DMS 273 (cell line): Measurements from ENCODE around the gene ABHD4.
"Not testable (repeated sequence)": the region's sequence is repeated elsewhere in the genome, so short reads cannot be mapped to it uniquely, and the experiment has no call there.

Experiments used
- DNase-seq: peaks from one replicate; lab custom pipeline; 2025; ENCODE audit not compliant: unreplicated experiment; lab: John Stamatoyannopoulos, UW

Gene ABHD4, protein sequence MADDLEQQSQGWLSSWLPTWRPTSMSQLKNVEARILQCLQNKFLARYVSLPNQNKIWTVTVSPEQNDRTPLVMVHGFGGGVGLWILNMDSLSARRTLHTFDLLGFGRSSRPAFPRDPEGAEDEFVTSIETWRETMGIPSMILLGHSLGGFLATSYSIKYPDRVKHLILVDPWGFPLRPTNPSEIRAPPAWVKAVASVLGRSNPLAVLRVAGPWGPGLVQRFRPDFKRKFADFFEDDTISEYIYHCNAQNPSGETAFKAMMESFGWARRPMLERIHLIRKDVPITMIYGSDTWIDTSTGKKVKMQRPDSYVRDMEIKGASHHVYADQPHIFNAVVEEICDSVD

DNA sequence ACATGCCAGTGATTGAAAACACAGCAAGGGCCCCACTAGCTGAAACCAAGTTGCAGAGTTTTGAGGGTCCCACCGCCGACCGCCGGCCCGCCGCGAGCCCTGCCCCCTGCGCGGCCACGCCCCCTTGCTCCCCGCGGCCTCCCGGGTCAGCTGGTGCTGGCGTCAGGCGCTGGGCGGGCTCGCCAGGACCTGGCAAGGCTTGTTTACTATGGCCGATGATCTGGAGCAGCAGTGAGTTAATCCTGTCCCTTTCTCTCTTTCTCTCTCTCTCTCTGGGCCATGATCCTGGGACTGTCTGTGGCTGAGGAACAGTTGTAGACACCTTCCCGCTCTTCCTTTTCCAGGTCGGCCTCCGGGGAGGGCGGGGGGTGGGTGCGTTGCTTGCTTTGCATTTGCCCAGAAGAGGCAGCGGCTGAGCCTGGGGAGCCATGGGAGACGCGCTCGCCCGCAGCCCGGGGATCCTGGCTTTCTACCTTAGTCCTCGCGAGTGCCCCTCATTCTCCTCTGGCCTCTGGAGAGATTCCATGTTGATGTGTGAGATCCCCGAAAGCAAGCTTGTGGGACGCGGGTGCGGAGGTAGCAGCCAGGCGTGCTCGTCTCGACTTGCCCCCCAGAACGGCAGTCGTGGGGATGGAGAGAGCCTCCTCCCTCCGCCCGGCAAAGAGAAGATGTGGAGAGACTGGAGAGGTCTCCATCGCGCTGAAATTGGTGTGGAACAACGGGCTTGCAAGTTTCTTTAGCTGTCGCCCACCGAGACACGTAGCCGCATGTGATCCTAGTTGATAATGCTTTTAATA lies at the start of gene ABHD4:
Gene ABHD4, plus strand, starts transcription at position 202 of the 797 bp plus-strand sequence. Its CDS starts 7 bp downstream, at position 209.
- DNase-seq: peak; percentile 83

DNA sequence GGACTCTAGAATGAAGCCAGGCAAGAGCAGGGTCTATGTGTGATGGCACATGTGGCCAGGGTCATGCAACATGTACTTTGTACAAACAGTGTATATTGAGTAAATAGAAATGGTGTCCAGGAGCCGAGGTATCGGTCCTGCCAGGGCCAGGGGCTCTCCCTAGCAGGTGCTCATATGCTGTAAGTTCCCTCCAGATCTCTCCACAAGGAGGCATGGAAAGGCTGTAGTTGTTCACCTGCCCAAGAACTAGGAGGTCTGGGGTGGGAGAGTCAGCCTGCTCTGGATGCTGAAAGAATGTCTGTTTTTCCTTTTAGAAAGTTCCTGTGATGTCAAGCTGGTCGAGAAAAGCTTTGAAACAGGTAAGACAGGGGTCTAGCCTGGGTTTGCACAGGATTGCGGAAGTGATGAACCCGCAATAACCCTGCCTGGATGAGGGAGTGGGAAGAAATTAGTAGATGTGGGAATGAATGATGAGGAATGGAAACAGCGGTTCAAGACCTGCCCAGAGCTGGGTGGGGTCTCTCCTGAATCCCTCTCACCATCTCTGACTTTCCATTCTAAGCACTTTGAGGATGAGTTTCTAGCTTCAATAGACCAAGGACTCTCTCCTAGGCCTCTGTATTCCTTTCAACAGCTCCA lies 48.7 kb upstream of the ABHD4 start:
- no peak for DNase-seq

DNA sequence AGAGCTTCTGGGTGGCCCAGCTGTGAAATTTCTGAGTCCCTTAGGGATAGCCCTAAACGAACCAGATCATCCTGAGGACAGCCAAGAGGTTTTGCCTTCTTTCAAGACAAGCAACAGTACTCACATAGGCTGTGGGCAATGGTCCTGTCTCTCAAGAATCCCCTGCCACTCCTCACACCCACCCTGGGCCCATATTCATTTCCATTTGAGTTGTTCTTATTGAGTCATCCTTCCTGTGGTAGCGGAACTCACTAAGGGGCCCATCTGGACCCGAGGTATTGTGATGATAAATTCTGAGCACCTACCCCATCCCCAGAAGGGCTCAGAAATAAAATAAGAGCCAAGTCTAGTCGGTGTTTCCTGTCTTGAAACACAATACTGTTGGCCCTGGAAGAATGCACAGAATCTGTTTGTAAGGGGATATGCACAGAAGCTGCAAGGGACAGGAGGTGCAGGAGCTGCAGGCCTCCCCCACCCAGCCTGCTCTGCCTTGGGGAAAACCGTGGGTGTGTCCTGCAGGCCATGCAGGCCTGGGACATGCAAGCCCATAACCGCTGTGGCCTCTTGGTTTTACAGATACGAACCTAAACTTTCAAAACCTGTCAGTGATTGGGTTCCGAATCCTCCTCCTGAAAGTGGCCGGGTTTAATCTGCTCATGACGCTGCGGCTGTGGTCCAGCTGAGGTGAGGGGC lies 48.0 kb upstream of the ABHD4 start:
- DNase-seq: peak; percentile 67

DNA sequence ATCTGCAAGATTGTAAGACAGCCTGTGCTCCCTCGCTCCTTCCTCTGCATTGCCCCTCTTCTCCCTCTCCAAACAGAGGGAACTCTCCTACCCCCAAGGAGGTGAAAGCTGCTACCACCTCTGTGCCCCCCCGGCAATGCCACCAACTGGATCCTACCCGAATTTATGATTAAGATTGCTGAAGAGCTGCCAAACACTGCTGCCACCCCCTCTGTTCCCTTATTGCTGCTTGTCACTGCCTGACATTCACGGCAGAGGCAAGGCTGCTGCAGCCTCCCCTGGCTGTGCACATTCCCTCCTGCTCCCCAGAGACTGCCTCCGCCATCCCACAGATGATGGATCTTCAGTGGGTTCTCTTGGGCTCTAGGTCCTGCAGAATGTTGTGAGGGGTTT lies 46.5 kb upstream of the ABHD4 start:
- DNase-seq: no peak

DNA sequence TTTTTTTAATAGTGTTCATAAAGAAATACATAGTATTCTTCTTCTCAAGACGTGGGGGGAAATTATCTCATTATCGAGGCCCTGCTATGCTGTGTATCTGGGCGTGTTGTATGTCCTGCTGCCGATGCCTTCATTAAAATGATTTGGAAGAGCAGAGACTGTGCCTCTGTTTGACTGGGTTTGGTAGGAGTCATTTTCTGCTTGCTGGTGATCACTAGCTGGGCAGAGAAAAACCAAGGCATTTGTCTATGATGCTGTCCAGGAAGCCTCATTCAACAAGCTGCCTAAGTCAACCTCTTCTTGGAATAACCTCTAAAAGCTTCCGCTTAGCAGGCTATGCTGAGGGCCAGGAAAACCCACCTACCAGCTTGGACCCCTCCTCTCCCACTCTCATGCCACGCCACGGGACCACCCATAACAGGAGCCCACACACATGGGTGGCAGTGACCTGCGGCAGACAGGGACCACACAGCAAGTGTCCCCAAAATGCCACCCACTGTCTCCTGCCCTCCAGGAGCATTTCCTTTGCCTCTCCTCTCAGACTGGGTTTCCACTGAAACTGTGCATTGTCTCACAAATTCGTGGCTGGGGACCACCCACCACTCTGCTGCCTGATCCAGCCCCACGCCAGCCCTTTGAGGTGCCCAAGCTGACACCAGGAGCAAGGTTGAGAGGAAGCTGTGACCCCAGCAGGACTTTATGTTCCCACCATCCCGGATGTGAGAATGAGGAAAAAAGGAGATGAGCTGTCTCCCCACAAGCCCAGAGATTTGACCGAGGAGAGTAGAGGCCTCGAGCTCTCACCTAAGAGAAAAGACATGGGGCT lies 45.9 kb upstream of the ABHD4 start:
- no peak for DNase-seq

DNA sequence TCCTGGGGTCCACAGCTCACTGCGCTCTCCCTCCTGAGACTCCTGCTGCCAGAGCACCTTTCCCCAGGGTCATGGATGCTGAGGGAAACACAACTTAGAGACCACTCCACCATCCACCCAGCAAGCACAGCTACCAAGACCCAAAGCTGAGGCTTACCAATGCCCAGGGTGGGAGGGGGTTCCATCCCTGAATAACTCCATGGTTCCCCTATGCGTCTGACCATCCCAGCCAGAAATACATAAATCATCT lies 45.3 kb upstream of the ABHD4 start:
- no peak for DNase-seq

DNA sequence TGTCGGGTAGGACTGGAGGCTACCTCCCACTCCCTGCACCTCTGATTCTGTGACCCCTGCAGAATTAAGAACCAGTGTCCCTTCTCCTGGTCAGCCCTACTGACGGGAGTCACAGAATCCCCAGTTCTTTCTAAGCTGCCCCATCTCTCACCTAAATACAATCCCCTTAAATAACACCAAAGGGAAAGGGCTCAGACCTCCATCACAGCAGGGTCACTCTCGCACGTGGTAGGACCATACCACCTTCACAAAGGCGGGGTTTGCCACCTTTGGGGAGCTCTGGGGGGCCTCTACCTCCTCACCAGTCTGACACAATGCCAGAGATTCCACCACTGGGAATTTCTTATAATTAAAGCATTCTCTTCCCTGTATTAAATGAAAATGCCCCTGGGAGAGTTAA lies 44.7 kb upstream of the ABHD4 start:
- no peak for DNase-seq

DNA sequence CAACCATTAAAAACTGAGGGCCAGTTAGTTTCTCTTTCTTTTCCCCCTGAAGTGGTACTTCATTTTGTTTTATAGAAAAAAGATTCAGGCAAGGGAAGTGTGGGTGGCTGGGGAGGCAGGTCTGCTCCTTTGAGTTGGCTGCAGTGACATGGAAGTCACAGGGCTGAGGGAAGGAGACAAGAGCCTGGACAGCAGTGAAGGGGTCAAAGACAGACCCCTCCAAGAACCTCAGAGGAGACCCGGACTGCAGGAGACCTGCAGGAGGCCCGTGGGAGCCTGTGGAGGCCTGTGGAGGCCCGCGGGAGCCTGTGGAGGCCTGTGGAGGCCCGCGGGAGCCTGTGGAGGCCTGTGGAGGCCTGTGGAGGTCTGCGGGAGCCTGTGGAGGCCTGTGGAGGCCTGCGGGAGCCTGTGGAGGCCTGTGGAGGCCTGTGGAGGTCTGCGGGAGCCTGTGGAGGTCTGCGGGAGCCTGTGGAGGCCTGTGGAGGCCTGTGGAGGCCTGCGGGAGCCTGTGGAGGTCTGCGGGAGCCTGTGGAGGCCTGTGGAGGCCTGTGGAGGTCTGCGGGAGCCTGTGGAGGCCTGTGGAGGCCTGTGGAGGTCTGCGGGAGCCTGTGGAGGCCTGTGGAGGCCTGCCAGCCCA lies 44.1 kb upstream of the ABHD4 start:
- not testable (repeated sequence) for DNase-seq

DNA sequence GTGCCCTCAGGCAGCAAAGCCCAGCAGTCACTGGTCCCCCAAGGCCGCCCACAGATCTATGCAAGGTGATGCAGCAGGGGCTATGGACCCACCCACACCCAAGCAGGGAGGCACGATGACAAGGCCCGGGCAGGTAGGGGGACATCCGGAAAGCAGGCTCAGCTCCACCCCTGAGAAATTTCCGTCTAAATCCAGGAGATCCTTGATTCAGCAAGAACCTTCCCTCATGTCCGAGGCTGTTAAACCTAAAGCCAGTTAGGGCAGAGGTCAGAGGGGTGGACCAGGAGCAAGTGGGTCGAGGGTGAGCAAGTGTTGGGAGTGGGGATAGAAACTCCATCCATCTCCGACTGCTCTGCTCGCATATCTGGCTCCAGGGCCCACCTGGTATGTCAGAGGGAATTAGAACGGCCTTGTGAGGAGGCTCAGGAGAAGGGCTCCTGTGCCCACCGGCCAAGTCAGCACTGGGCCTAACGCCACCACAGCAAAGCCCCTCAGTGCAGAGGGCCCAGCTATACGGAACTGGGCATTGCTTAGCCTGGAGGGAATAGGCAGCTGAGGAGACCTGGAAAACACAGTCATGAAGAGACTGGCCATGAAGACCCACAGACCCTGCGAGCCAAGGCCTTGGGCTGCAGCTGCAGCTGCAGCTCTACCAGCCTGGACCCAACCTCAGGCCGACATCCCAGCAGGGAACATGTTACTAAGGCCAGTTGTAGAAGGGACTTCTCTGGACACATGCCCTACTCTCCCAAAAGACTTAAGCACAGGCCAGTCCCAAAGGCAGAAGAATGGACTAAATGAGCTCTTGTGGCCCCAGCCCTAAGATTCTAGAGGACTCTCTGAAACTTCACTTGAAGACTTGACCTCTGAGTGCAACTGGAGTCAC lies 43.4 kb upstream of the ABHD4 start:
- no peak for DNase-seq

DNA sequence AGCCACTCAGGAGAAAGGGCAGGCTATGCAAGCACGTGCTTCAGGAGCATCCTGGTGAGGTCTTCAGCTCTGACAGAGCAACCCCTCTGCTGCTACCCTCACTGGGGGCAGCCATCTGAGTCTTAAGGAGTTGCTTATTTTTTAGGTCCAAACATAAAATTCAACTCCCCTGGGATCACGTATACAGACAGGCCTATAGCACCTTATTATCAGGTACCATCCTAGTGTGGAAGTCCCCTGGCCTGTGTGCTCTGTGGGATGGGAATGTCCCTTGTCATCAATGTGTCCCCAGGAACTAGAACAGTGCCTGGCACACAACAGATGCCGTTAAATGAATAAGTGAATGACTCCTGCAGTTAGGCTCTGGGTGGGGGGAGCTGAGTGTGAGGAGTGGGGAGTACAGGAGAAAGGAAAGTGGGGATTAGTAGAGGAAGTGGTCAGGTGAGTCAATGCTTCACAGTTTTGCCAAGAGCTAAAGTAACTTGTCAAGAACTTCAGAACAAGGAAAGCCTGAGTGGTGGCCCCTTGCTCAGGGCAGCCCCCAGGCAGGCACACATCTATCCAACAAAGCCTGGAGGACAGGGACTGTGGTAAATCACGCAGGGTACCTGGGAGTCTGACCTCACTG lies 42.6 kb upstream of the ABHD4 start:
- no peak for DNase-seq

DNA sequence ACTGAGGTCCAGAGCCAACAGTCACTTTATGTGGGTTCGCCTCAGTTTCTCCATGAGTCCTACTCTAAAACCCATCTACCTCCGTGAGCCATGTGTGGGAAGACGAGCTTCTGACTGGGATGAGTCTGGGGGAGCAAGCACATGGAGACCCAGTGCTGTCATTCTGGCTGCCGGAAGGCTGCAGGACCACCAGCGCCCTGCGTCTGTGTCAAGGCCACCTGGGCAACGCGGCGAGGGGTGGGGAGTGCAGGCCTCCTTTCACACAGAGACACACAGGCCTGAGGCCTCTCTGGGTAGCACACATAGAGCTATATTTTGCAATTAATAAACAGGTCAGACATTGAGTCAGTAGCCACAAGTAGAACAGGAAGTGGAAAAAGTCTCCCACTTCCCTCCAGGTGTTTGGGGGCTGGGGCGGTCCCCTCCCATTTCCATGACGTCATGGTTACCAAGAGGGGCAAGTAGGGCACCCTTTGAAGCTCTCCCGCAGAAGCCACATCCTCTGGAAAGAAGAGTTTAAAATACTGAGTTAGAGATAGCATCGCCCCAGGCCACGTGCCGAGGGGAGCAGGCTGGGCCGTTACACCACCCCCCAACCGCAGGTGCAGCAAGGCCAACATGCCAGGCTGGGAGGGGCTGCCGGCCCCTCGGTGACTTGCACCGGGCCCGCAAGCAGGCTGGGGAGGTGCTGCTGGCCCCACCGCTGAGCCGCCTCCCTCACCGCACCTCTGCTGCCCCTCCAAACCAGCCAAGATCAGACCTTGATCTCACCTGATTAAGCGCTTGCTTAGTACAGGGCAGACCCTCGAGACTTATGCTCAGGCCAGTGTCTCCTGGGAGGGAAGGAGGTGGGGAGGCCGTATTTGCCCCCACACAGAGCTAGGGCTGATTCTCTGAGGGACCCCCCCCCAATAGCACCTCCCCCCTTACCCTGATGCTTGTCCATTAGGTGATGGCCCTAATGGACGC lies 41.8 kb upstream of the ABHD4 start:
- peak; percentile 23 for DNase-seq

DNA sequence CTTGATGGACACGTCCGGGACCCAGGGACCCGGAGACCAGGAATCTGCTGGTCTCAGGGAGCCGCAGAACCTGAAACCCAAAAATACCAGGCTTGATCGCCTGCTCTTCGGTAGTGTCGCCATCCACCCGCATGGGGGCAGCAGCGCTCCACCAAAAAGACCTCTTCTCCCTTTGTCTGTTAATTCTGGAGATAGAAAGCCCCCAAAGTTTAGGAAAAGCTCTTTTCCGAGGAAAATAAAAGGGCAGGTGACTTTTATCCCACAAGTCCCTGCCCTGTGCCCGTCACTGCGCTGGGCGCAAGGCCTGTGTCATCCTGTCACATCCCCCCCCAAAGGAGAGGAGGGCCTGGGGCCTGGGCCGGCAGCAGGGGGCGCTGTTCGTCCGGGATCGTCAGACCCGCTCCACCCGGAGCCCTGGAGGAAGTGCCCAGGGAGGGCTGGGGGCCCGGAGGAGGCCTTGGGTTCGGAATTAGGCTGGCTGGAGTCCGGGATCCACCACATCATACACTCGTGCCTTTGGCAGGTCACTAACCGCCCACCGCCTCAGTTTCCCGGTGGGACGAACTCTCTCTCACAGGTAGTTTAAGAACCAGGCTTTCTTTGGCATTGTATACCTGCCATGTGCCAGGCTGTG lies 41.0 kb upstream of the ABHD4 start:
- peak; percentile 90 for DNase-seq

DNA sequence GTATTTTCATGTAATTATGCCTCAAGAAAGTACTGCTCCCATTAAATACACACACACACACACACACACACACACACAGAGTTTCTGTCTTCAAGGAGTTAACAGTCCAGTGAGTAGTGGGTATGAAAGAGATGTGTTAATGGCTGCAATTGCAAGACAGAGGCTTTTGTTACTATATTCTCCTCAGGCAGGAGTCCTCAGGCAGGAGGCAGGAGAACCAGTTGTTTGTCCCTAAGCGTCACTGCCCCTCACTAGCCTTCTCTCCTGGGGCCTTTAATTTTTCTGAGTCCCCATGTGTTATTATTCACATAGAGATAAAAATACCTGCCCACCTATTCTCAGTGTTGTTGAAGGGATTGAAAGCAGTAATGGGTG lies 40.3 kb upstream of the ABHD4 start:
- DNase-seq: no peak

DNA sequence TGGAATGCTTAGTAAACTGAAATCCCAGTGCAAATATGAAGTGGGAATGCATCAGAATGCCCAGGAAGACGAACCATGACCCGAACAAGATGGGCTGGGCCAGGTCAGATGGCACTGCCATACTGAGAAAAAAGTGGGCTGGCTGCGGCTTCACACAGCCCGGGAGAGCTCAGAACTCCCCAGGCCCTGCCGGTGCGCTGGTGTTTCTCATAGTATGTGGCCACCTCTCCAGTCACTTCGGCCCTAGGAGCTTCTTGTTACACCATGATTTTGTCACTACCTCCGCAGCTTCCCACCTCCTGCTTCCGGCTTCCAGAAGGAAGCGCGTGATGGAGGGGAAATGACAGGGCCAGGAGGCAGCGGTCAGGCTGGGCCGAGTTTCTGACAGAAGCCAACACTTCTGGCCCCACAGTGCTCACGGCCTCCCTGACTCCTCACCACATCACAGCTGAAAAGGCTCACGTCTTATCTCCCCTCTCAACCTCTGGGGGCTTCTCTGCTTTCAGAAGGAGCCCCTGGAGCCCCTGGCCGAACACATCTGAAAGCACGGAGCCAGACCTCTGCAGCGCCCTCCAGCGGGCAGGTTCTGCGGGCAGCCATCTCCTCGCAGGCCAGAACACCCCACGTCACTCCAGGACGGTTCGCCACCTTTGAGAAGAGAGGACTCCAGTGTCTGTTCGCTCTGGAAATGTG lies 39.7 kb upstream of the ABHD4 start:
- DNase-seq: no peak

DNA sequence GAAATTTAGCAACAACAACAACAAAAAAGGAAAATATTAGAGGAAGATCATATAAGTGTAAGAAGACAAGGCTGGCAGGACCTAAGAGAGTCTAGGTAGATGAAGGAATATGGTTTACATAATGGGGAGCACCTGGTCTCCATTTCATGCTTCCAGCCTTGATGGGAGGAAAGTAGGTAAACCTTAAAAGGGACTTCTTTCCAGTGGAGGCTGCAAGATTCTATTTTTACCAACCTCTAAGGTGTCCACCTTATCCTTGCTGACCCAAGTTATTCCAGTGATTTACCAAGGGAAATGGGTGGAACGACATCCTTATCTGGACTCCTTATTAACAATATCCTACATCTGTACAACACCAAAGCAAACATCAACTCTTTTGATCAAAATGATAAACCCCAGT lies 39.1 kb upstream of the ABHD4 start:
- no peak for DNase-seq

DNA sequence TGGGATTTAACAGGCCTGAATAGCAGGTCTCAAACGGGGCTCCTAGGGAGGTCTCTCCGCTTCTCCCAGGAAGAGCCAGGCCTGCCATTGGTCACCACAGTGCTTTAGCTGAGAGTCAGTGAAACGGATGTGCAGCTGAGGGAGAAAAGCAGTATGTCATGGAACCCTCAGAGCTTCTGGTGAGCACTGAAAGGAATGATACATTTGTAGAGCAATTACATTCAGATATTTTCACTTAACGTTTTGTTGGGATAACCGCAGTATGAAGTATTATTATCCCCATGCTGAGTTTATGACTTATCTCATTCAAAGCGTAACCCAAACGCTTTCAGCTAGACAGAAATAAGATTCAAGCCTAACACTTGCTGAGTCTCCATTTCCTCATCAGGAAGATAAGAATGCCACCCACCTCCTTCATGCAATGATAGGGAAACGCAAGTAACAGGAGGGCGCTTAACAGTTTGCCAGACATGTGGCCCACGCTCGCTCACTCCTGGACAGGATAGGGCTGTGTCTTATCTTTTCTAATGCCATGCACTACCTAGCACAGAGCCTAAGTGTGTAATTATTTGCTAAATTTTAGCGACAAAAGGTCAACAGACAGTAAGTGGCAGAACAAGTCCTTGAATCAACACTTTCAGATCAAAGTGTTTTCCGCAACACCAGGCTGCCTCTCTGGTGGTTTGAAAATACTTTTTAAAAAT lies 37.3 kb upstream of the ABHD4 start:
- DNase-seq: no peak
